ENCODE measurements around the gene PDE9A.

PDE9A gene

DNA sequence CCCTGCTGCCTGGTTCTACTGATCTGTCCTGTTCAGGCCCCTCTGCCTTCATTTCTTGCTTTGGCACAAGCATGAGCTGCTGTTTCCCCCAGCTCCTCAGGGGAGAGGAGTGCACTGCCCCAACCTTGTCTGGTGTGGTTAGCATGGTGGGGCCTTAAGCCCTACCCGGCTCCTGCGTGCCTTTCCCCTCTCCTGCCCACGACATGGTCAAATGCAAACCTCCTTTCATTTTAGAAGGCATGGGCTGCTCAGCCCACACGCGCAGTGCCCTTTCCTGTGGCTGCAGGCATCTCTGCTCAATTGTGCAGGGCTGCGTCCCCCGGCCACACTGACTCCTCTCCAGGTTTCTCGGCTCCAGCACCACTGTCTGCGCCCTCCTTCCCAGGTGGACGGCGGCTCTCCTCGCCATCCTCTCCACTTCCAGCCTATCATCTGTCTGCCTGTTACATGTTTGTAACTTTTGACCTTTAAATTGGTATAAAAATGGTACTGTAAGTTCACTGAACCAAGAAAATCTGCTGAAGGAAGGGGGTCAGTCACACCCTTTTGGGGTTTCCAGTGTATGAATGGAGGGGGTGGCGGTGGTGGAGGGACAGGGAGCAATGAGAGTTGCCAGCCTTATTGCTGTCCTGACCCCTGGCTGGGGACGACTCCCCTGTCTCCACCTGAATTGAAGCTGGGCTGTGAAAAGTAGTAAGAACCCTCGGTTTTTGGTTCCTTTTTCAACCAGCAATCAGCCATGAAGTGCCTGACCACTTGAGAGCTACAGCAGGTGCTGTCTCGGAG is 5.1 kb downstream of the PDE9A start:
- no peak for DNase-seq

GRCh38 chr21:42659416-42660117 is 6.1 kb downstream of the PDE9A start:
- no peak for DNase-seq

GRCh38 chr21:42660118-42660470 is 6.7 kb downstream of the PDE9A start:
- DNase-seq: no peak

DNA sequence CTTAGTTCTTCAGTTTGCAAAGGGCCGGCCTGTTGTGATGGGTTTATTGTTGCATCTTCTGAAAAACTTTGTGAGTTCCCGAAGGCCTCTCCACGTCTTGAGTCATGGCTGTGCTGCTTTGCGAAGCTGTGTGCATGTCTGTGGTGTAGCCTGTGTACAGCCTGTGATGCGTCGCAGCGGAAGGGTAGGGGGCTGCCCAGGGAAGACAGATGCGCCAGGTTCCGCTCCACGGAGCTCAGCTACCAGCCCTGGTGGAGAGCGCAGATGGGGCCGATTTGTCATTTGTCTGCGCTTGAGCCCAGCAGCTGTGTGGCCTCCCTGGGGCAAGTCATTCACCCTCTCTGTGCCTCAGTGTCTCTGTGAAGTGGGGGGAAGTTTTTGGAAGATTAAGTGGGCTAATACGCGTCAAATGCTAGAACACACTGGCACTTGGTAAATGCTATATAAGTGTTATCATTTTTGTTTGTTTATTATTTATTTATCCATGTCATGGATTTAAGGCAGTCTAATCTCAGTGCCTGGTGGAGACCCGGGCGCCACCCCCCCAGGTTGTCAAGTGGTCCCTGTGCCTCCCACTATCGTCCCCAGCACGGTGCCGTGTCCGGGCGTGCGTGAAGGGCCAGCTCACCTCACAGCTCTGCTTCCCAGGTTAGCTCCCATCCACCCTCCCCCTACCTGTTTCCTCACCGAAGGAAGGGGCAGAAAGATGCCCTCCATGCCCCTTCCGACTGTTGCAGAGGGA is 8.4 kb downstream of the PDE9A start:
- no peak for DNase-seq

DNA sequence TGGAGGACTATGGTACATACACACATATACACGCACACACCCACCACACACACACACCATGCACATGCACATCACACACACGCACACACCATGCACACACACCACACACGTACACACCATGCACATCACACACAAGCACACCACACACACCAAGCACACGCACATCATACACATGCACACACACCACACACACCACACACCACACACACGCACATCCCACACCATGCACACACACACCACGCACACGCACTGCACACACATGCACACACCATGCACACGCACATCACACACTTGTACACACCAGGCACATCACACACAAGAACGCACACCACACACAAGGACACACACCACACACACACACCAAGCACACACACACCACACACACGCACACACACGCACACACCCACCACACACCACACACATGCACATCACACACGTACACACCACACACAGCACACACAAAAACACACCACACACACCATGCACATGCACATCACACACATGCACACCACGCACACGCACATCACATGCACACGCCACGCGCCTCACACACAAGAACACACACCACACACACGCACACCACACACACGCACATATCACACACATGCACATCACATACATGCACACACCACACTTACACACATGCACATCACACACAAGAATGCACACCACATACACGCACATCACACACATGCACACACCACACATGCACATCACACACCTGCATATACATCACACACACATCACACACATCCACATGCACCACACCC is 9.2 kb downstream of the PDE9A start:
- DNase-seq: no peak

- DNase-seq: no peak
Measured at GRCh38 chr21:42663200-42663750, 9.9 kb downstream of the PDE9A start.

DNA sequence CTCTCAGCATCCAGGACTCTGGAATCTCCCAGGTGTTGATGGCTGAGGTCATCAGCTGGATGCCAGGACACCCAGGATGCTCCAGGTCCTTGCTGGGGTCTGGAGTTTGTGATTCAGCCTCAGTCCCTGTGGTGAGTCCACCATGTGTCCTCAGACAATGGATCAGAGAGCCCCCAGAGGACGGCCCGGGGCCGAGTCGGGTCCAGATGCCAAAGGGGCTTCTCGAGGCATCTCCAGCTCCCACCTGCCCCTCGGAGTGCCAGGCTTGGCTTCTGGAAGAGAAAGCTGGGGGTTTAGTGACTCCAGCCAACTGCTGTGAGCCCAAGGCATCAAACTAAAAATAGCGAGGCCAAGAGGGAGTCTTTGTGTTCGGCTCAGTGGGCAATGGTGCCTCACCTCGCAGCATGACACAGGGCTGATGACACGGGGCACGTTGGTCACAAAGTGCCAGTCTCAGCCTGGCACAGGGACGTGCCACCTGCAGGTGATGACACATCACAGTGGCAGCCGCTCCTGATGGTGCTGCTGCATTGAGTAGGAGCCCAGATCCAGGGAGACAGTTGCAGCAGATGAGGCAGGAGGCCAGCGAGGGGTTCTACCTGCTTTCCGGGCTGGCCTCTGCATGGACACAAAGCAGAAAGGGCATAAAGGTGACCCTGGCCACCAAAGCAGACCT is 10.6 kb downstream of the PDE9A start:
- DNase-seq: no peak

DNA sequence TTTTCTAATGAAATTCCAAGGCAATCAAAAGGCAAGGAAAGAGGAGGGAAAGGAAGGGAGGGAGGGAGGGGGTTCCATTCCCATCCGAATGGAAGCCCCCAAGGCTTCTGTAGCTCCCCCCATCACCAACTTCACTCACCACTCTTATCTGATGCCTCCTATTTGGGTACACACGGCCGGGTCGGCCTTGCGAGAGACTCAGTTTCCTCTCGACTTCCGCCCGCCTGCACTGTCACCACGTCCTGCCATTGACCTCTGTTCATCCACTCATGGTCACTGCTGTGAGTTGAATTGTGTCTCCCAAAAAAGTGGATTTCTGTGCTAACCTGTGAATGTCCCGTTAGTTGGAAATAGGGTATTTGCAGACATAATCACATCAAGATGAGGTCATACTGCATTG is 11.2 kb downstream of the PDE9A start:
- DNase-seq: no peak

- DNase-seq: no peak
Measured at GRCh38 chr21:42665026-42665425, 11.6 kb downstream of the PDE9A start.

GRCh38 chr21:42665484-42665883 is 12.1 kb downstream of the PDE9A start:
- DNase-seq: no peak

DNA sequence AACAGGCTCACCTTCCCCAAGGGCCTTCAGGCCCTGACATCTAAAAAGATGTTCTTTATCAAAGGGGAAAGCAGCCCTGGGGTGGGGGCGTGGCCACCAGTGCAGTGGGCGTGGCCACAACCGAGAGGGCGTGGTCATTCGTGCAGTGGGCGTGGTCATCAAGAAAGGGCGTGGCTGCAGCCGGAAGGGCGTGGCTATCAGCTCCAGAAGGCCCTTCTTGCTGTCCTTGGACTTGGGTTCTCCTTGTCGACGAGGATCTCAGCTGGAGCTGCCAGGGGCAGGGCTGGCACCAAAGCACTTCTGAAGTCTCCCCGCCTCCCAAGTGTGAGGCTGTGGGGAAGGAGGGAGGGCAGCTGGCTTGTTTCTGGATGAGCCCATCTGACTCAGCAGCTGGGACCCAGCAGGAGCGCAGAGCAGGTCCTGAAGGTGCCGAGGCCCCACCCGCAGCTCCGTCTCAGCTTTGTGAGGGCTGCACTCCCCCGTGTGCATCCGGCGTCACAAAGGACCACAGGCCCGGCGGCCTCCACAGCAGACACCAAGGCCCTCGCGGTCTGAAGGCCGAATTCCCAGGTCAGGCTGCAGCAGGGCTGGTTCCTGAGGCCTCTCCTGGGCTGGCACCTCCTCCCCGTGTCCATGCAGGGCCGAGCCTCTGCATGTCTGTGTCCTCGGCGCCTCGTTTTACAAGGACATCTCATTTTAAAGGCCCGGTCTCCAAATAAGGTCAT is 12.8 kb downstream of the PDE9A start:
- no peak for DNase-seq

DNA sequence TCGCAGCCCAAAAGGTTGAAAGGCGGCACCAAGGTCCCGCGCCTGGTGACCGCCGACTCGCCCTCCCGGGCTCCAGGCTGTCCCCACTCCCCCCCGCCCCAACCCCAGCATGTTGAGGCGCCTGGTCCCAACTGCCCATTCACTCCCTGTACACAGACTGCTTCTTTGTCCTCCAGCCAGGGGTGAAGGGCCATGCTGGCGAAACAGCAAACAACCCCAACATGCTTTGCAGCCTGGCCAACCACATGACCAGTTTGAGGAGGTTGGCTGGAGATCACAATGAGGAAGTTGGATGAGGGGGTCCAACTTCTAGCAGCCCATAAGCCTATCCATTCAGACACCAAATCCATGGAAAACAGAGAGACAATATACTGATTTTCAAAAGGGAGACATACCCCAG is 13.5 kb downstream of the PDE9A start:
- DNase-seq: no peak

- no peak for DNase-seq
Measured at GRCh38 chr21:42668298-42668992, 15.0 kb downstream of the PDE9A start.

DNA sequence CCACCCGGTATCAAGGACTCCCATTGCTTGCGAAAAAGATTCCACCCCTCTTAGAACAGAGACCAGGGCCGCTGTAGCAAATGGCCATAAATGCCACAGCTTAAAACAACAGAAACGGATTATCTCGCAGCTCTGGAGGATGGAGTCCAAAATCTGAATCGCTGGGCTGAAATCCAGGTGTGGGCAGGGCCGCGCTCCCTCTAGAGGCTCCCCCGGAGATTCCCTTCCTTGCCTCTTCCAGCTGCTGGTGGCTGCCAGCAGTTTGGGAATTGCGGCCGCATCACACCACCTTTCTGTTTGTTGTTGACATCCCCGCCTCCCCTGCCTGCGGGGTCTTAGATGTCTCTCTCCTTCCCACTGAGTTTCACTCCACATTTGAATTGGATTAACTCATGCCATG is 15.6 kb downstream of the PDE9A start:
- DNase-seq: no peak

DNA sequence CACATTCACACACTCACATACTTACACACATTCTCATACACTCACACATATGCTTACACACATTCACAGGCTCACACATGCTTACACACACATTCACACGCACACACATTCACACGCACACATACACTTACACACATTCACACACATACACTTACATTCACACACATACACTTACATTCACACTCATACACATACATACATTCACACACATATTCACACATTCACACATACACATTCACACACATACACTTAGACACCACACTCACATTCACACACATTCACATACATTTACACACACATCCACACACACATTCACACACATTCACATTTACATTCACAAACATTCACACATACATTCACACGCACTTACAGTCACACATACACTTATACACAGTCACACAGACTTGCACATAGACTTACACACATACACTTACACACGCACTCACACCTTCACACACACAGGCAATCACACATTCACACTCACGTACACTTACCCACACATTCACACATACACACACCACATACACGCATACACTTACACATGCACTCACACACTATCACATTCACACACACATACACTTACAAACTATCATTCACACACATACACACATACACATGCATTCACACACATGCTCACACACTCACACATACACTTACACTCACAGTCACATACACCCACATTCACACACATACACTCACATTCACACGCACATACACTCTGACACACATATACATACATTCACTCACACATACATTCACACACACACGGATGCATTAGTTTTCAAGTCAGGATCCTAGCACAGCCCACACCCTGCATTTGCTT is 16.8 kb downstream of the PDE9A start:
- DNase-seq: no peak

DNA sequence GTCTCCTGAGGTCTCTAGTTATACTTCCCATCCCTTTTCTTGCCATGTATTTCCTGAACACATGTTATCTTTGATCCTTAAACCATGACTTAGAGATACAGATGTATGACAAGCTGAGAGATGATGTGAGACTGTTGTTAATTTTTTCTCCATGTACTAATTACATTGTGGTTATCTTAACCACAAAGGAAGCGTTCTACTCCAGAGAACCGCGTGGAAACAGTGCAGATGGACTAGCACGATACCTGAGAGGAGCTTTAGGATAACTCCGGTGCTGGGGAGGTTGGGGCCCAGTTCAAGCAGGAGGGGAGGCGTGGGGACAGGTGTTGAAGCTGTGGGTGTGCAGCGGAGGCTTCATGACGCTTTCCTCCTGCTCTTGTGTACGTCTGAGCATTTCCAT is 17.5 kb downstream of the PDE9A start:
- DNase-seq: no peak

DNA sequence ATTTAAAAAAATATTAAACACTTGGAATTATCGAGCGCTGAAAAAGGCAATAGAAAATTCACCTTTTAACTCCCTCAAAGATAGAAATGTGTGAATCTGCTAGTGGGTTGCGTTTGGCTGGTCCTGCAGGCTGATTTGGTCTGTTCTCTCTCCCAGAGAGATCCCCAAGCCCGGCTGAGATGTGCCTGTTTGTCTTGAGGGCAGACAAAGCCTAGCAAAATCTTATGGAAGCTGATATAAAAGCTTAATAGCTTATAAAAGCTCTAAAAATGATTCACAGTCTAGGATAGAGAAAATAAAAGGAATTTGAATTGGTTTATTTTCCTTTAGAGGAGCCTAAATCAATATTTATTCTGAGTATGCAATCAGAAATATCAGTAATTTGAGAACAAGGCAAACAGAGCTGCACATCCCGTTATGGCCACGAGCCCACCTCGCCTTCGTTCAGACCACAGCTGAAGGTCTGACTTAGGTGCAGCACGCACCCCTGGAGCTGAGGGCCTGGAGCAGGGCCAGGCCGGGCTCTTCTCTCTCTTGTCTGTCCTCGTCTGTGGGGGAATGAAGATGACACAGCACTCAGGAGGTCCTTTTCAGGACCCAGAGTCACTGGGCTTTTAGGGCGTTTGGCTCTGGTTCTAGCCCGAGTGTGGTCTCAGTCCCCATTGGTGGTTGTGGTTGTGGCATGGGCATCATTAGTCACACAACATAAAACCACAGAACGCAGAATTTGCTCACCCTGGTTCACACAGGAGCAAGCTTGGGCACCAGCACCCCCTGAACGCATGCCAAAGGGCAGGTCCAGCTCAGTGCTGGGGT is 18.6 kb downstream of the PDE9A start:
- no peak for DNase-seq

- no peak for DNase-seq
Measured at GRCh38 chr21:42672699-42673458, 19.5 kb downstream of the PDE9A start.

Data from 8988T (cell line).